Nephron (organoid): ENCODE measurements around the gene ZNF462.

ENCODE experiments used
- H3K27ac Mint-ChIP-seq, 3 experiments: 2 replicates each; pipeline ENCODE4 v1.8.0; 2020; ENCODE audit warnings: mixed read lengths in 3 of 3, mild to moderate bottlenecking in 2 of 3, moderate library complexity in 1 of 3
- H3K27me3 Mint-ChIP-seq: 2 replicates; pipeline ENCODE4 v1.8.0; 2021; ENCODE audit warnings: low read depth, mild to moderate bottlenecking, moderate library complexity, mixed read lengths
- H3K36me3 Mint-ChIP-seq: 2 replicates; pipeline ENCODE4 v1.8.0; 2020; ENCODE audit warnings: low read depth, mixed read lengths
- H3K4me1 Mint-ChIP-seq: 2 replicates; pipeline ENCODE4 v1.8.0; 2020; ENCODE audit warnings: mixed read lengths
- H3K4me3 Mint-ChIP-seq, 3 experiments: 2 replicates each; pipeline ENCODE4 v1.8.0; 2020; ENCODE audit warnings: mild to moderate bottlenecking in 3 of 3, mixed read lengths in 3 of 3, moderate library complexity in 2 of 3
- H3K9me3 Mint-ChIP-seq: 2 replicates; pipeline ENCODE4 v1.8.0; 2020; ENCODE audit warnings: mixed read lengths
- CTCF ChIP-seq, 3 experiments: fragments of 200-600 bp; sonication (generic); IDR thresholded peaks; one replicate each; pipeline ENCODE4 v1.5.0; 2021; ENCODE audit warnings: antibody characterized with exemption in 3 of 3; ENCODE audit not compliant: unreplicated experiment in 3 of 3

Gene ZNF462

GRCh38 chr9:107051392-107051791 is 188.4 kb downstream of the ZNF462 start:
- H3K9me3 Mint-ChIP-seq: no peaks in the 10 kb centered on the region

GRCh38 chr9:107054146-107054545 is 191.2 kb downstream of the ZNF462 start:
- H3K36me3 Mint-ChIP-seq: no peaks in the 10 kb centered on the region
- no peak overlapping the region for H3K27ac Mint-ChIP-seq
- H3K4me3 Mint-ChIP-seq: no peak overlapping the region
- H3K27me3 Mint-ChIP-seq: no peaks in the 10 kb centered on the region
- no peaks in the 10 kb centered on the region for H3K4me1 Mint-ChIP-seq
- H3K9me3 Mint-ChIP-seq: no peaks in the 10 kb centered on the region
- no peak for TF ChIP-seq CTCF (IDR thresholded peaks at IDR 0.05; ENCODE audit: unreplicated experiment in 3 of 3)

More at GRCh38 chr9:107051392-107051791, 188.4 kb downstream of the ZNF462 start:
- Mint-ChIP-seq H3K4me3 (no peak overlapping the region), H3K4me1 (no peaks in the 10 kb centered on the region), H3K36me3 (no peaks in the 10 kb centered on the region), H3K27me3 (no peaks in the 10 kb centered on the region), H3K27ac (no peak overlapping the region)
- no peak for TF ChIP-seq CTCF (IDR thresholded peaks at IDR 0.05; ENCODE audit: unreplicated experiment in 3 of 3)

- no peak for TF ChIP-seq CTCF (IDR thresholded peaks at IDR 0.05; ENCODE audit: unreplicated experiment in 3 of 3)
- no peaks in the 10 kb centered on the region for H3K9me3 Mint-ChIP-seq
- H3K4me1 Mint-ChIP-seq: no peaks in the 10 kb centered on the region
- H3K27ac Mint-ChIP-seq: no peak overlapping the region
- H3K36me3 Mint-ChIP-seq: no peaks in the 10 kb centered on the region
- no peaks in the 10 kb centered on the region for H3K27me3 Mint-ChIP-seq
- no peak overlapping the region for H3K4me3 Mint-ChIP-seq
Measured at GRCh38 chr9:107059220-107059619, 196.3 kb downstream of the ZNF462 start.

- no peak for TF ChIP-seq CTCF (IDR thresholded peaks at IDR 0.05; ENCODE audit: unreplicated experiment in 3 of 3)
- no peaks in the 10 kb centered on the region for H3K36me3 Mint-ChIP-seq
- H3K4me3 Mint-ChIP-seq: no peak overlapping the region
- H3K9me3 Mint-ChIP-seq: no peaks in the 10 kb centered on the region
- no peak overlapping the region for H3K27ac Mint-ChIP-seq
- peaks cover 4% of the 10 kb centered on the region for H3K4me1 Mint-ChIP-seq
- H3K27me3 Mint-ChIP-seq: no peaks in the 10 kb centered on the region
Measured at GRCh38 chr9:107060062-107060461, 197.1 kb downstream of the ZNF462 start.
